Activated CD4-positive, alpha-beta memory T cell treated with anti-CD3 and anti-CD28 coated beads for 36 hours (primary cell): ENCODE data around the gene COQ10B. TPM values are rescaled to one million over a fixed set of nuclear protein-coding genes. Genes with fewer than 3 reads are reported as not detected.
A peak's percentile ranks its signal among the peaks of the same experiment; 100 is the strongest.
"Not testable (repeated sequence)": the region's sequence is repeated elsewhere in the genome, so short reads cannot be mapped to it uniquely, and the experiment has no call there.

Source experiments
- CTCF ChIA-PET: fragments of 350-600 bp; sonication (Branson Sonifier 250); formaldehyde crosslinking; loops from one replicate; lab custom pipeline; 2021; ENCODE audit warnings: antibody characterized with exemption, inconsistent platforms; lab: Charles Lee
- POLR2A ChIA-PET: fragments of 350-600 bp; sonication (Branson Sonifier 250); formaldehyde crosslinking; loops from one replicate; lab custom pipeline; 2021; ENCODE audit warnings: antibody characterized with exemption; lab: Charles Lee
- DNase-seq: peaks from one replicate; pipeline ENCODE4 v3.0.0-alpha.2; 2020
- H3K27ac Mint-ChIP-seq: one replicate; pipeline ENCODE4 v1.8.0; 2021; ENCODE audit warnings: mixed read lengths
- H3K27me3 Mint-ChIP-seq: one replicate; pipeline ENCODE4 v1.8.0; 2021; ENCODE audit warnings: mixed read lengths
- H3K36me3 Mint-ChIP-seq: one replicate; pipeline ENCODE4 v1.8.0; 2021; ENCODE audit warnings: mixed read lengths
- H3K4me1 Mint-ChIP-seq: one replicate; pipeline ENCODE4 v1.8.0; 2021; ENCODE audit warnings: low read depth, mixed read lengths
- H3K4me3 Mint-ChIP-seq: one replicate; pipeline ENCODE4 v1.8.0; 2021; ENCODE audit warnings: mild to moderate bottlenecking, mixed read lengths
- H3K9me3 Mint-ChIP-seq: one replicate; pipeline ENCODE4 v1.8.0; 2021; ENCODE audit warnings: mixed read lengths
- intact Hi-C: fragments of 100-400 bp; cut with micrococcal nuclease; formaldehyde crosslinking; loops from one replicate; pipeline ENCODE4 v1.15.1; 2023
- total RNA-seq, 2 experiments: library from RNA; stranded (reverse); gene quantifications; one replicate each; pipeline ENCODE4 v1.2.3, GENCODE V29; 2021

The COQ10B gene
- total RNA-seq, 2 experiments from 2014 or later = 21.5 TPM

DNA sequence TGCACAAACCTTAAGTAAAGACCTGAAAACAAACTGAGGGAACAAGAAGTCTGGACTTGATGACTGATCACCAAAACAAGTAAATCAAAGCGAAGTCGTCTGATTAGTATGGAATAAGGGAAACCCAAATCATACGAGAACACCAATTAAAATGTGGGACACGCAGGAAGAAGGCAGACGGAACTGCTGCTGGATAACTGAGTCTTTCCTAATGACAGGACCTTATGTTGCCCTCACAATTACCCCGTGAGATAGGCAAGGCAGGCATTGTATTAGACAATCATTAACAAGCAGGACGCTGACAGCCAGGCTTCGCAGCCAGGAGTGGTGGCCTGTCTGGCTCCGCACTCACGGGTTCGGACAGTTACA is 614 bp upstream of the COQ10B start:
- H3K36me3 Mint-ChIP-seq = peaks cover 3% of the 10 kb centered on the region
- H3K27me3 Mint-ChIP-seq = no peaks in the 10 kb centered on the region
- H3K27ac Mint-ChIP-seq = peak overlapping the region; percentile 100
- peaks cover 33% of the 10 kb centered on the region for H3K4me1 Mint-ChIP-seq
- ChIA-PET POLR2A (interaction anchor here (0.5 to 4.4 kb wide), 7 partner anchors 17 to 253 kb away, joined by 5 to 68 read pairs (median 6); partner anchors contain the start of genes HSPD1, HSPE1, MARS2 and MOB4), CTCF (interaction anchor here (1.0 to 1.4 kb wide), 3 partner anchors 17 to 49 kb away, joined by 4 to 19 read pairs (median 5); partner anchors contain the start of gene SF3B1)
- no peak for DNase-seq
- intact Hi-C loops = loop anchor here (1.0 to 10.0 kb wide), 8 partner anchors 17 to 1278 kb away; partner anchors contain the start of genes CCDC150, HSPE1, MARS2 and MOB4
- H3K9me3 Mint-ChIP-seq = no peaks in the 10 kb centered on the region
- peak overlapping the region; percentile 99 for H3K4me3 Mint-ChIP-seq

DNA sequence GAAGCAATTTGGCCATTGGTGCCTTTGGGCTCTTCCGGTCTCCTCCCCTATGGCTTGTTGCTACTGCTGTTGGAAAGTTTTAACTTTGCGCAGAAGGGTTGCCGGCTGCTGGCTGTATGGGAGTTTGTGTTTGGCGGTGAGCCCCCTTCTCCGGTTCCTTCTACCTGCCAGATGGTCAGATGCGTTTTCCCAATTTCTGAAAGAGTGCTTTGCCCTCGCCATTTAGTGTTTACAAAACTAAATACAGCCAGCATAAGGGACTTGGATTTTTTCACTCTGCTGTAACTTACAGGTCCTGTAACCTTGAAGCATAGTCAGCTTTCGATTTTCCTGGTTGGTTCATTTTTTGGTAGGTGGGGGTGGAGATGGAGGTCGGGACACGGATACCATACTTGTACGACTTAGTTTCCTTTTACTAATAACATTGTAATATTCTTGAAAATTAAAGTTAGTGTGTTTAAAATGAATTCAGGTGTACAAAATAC is 604 bp downstream of the COQ10B start:
- H3K27me3 Mint-ChIP-seq = no peaks in the 10 kb centered on the region
- intact Hi-C loops = loop anchor here (1.0 to 10.0 kb wide), 8 partner anchors 19 to 1279 kb away; partner anchors contain the start of genes CCDC150, HSPE1, MARS2 and MOB4
- ChIA-PET CTCF (interaction anchor here (1.2 kb wide), 1 partner anchor 48 kb away, joined by 5 read pairs; no protein-coding TSS in a partner anchor), POLR2A (interaction anchor here (1.3 to 4.4 kb wide), 5 partner anchors 18 to 62 kb away, joined by 4 to 68 read pairs (median 5); partner anchors contain the start of genes HSPD1, HSPE1, MOB4 and SF3B1)
- peaks cover 42% of the 10 kb centered on the region for H3K4me1 Mint-ChIP-seq
- no peaks in the 10 kb centered on the region for H3K9me3 Mint-ChIP-seq
- H3K27ac Mint-ChIP-seq = peak overlapping the region; percentile 100
- H3K36me3 Mint-ChIP-seq = peaks cover 3% of the 10 kb centered on the region
- H3K4me3 Mint-ChIP-seq = peak overlapping the region; percentile 99
- no peak for DNase-seq

DNA sequence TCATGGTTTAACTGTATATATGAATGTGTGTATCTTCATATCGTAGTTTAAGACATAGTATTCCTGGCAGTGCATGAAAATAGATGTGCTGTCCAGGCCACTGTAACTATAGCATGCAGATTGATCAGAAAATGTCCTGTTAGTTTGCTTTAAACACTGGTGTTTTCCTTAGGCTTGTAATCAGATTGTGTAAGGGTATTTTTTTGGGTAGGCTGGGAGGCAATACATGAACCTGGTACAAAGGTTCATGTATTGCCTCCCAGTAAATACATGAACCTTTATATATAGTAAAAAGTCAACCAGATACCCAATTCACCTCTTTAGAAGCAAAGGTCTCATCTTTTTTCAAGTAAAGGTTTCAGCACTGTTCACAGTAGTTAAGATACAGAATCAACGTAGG is 1.6 kb downstream of the COQ10B start:
- Mint-ChIP-seq H3K27ac (peak overlapping the region; percentile 100), H3K4me3 (peak overlapping the region; percentile 99), H3K36me3 (peaks cover 5% of the 10 kb centered on the region), H3K4me1 (peaks cover 46% of the 10 kb centered on the region), H3K9me3 (no peaks in the 10 kb centered on the region), H3K27me3 (no peaks in the 10 kb centered on the region)
- intact Hi-C loops = loop anchor here (5.0 to 10.0 kb wide), 4 partner anchors 468 to 1280 kb away; partner anchors contain the start of genes CCDC150, PGAP1 and STK17B
- CTCF ChIA-PET = no interaction called here
- DNase-seq = no peak
- POLR2A ChIA-PET = no interaction called here

DNA sequence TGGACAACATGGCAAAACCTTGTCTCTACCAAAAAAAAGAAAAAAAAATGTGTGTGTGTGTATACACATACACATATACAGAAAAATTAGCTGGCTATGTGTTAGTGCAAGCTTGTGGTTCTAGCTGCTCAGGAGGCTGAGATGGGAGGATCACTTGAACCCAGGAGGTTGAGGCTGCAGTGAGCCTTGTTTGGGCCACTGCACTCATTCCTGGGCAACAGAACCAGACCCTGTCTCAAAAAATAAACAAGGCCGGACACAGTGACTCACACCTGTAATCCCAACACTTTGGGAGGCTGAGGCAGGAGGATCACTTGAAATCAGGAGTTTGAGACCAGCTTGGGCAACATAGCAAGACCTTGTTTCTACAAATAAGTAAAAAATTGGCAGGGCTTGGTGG is 2.1 kb downstream of the COQ10B start:
- no peak for DNase-seq
- intact Hi-C loops = loop anchor here (10.0 kb wide), 1 partner anchor 1281 kb away; the partner anchor contains the start of gene STK17B
- Mint-ChIP-seq H3K27me3 (no peaks in the 10 kb centered on the region), H3K4me3 (no peak overlapping the region), H3K4me1 (peaks cover 46% of the 10 kb centered on the region), H3K27ac (no peak overlapping the region), H3K9me3 (no peaks in the 10 kb centered on the region), H3K36me3 (peaks cover 7% of the 10 kb centered on the region)
- POLR2A ChIA-PET = no interaction called here
- CTCF ChIA-PET = no interaction called here

DNA sequence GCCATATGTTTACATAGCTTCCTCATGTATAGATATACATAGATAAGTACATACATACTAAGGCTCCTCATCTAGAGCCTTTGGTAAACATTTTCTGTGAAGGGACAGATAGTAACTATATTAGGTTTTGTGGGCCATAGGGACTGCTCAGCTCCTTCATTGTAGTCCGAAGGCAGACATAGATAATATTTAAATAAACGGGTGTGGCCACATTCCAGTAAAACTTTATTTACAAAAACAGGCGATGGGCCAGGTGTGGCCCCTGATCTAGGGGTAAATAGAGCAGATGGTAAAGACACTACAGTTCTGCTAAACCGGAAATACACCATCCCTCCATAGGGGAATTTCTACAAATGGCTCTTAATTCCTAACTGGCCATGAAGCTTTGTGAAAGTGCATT is 7.3 kb downstream of the COQ10B start:
- H3K4me1 Mint-ChIP-seq = peaks cover 25% of the 10 kb centered on the region
- DNase-seq = no peak
- CTCF ChIA-PET = no interaction called here
- peaks cover 18% of the 10 kb centered on the region for H3K36me3 Mint-ChIP-seq
- POLR2A ChIA-PET = no interaction called here
- intact Hi-C loops = no loop called here
- peak overlapping the region; percentile 18 for H3K27ac Mint-ChIP-seq
- no peaks in the 10 kb centered on the region for H3K27me3 Mint-ChIP-seq
- H3K4me3 Mint-ChIP-seq = no peak overlapping the region
- H3K9me3 Mint-ChIP-seq = no peaks in the 10 kb centered on the region

DNA sequence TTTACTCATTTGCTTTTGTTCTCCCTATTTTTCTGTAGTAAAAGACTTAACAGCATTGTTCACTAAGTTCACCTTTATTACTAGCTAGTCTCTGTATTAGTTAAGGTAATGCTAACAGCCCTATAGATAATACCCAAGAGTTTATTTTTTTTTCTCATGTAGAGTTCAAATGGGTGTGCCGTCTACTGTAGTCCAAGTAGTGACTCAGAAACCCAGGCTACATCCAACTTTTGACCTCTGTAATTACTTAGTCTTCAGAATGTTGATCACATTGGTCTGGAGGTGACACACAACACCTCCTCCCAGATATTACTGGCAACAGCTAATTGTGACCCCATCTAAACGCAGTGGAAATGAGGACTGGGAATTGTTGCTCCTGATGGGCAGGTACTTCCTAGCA is 7.7 kb downstream of the COQ10B start:
- intact Hi-C loops = no loop called here
- H3K27me3 Mint-ChIP-seq = no peaks in the 10 kb centered on the region
- ChIA-PET CTCF (no interaction called here), POLR2A (no interaction called here)
- H3K9me3 Mint-ChIP-seq = no peaks in the 10 kb centered on the region
- H3K4me1 Mint-ChIP-seq = peaks cover 21% of the 10 kb centered on the region
- H3K4me3 Mint-ChIP-seq = no peak overlapping the region
- peaks cover 20% of the 10 kb centered on the region for H3K36me3 Mint-ChIP-seq
- H3K27ac Mint-ChIP-seq = peak overlapping the region; percentile 42
- no peak for DNase-seq

DNA sequence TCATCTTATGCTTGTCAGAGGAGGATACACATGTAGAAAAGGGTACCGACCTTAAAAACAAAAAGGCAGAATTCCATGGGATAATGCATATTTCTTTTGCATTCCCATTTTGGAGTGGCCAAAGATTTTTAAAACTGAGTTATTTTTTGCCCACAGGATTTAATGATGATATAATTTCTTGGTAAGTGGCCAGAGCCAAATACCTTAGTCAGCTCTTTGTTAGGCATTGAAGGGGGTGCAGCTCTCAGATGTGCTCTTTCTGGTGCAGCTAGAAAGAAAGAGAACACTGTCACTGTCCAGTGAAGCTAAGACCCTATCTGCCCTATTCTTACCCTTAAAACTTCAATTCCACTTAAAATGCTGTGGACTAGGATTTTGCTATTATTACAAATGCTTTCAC is 10.8 kb downstream of the COQ10B start:
- no peaks in the 10 kb centered on the region for H3K27me3 Mint-ChIP-seq
- no peak overlapping the region for H3K4me3 Mint-ChIP-seq
- DNase-seq = no peak
- ChIA-PET CTCF (interaction anchor here (0.6 kb wide), 1 partner anchor 10 kb away, joined by 3 read pairs; no protein-coding TSS in a partner anchor), POLR2A (no interaction called here)
- H3K36me3 Mint-ChIP-seq = peaks cover 29% of the 10 kb centered on the region
- H3K27ac Mint-ChIP-seq = no peak overlapping the region
- H3K4me1 Mint-ChIP-seq = peaks cover 3% of the 10 kb centered on the region
- intact Hi-C loops = no loop called here
- no peaks in the 10 kb centered on the region for H3K9me3 Mint-ChIP-seq

DNA sequence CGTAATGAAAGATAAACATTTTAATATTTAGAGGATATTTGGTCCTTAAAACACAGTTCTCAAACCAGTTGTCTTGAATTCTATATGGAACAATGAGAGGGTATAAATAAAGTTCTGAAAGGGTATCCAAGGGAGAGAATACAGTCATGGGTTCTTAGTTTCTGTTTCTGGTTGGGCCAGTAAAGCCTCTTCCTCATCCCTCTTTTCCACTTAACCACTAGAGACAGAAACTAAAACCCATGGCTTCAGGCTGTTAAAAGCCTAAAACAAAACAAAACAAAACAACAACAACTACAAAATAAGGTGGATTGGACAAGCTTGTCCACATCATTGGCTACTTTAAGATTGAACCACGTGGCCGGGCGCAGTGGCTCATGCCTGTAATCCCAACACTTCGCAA is 18.8 kb downstream of the COQ10B start:
- CTCF ChIA-PET = no interaction called here
- Mint-ChIP-seq H3K4me1 (peaks cover 1% of the 10 kb centered on the region), H3K27me3 (no peaks in the 10 kb centered on the region), H3K36me3 (peaks cover 22% of the 10 kb centered on the region), H3K9me3 (no peaks in the 10 kb centered on the region), H3K4me3 (no peak overlapping the region), H3K27ac (no peak overlapping the region)
- no peak for DNase-seq
- POLR2A ChIA-PET = no interaction called here
- intact Hi-C loops = no loop called here

DNA sequence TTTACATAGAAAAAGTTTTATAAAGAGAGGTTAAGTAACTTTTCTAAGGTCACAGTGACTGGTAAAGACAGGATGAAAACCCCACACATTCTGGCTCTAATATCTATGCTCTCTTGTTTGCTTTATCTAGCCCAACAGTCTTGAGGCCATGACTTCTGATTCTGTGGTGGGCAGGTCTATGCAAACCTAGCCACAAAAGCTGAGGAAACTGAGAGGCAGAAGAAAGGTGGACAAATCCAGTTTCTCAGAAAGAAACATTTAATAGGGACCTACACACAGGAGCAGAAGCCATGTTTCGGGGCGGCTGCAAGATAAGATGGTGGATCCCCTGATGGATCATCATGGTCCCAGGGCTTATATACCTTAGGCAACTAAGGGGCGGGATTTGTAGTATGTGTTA is 24.4 kb downstream of the COQ10B start:
- H3K4me1 Mint-ChIP-seq = peaks cover 7% of the 10 kb centered on the region
- ChIA-PET CTCF (no interaction called here), POLR2A (no interaction called here)
- H3K27me3 Mint-ChIP-seq = no peaks in the 10 kb centered on the region
- DNase-seq = no peak
- intact Hi-C loops = no loop called here
- H3K27ac Mint-ChIP-seq = no peak overlapping the region
- H3K4me3 Mint-ChIP-seq = no peak overlapping the region
- H3K9me3 Mint-ChIP-seq = peaks cover 2% of the 10 kb centered on the region
- H3K36me3 Mint-ChIP-seq = peaks cover 37% of the 10 kb centered on the region

DNA sequence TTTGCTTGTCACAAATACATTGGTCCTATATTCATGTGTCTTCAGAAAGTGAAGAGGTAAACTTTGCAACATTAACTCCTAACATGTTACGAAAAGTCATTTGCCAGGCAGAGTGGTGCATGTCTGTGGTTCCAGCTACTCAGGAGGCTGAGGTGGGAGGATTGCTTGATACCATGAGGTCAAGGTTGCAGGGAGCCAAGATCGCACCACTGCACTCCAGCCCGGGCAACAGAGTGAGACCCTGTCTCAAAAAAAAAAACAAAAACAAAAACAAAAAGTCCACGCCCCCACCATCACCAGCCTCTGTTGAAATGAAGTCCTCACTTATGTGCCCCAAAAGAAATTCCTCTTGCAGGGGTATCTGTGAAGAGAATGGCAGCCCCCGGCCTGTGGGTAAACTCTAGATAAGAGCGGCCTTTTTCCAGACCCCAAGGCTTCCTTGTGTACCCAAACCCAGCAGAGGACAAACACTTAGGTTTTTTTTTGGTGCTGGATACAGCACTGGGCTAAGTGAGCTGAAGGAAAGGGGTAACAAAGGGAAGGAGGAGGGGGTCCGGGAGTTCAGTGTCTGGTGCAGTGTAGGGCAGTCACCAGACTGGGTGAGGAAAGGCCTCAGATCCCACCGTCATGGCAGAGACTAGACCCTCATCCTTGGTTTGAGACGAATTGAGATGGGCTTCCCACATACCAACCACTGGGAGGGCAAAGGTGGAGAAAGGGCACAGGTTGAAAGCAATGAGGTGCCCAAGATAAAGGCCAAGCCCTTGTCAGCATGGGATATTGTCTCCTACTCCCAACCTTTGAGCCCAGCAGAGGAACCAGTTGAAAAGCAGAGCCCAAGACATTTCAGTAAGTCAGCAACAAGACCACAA is 27.0 kb downstream of the COQ10B start:
- Mint-ChIP-seq H3K36me3 (peaks cover 46% of the 10 kb centered on the region), H3K9me3 (peaks cover 16% of the 10 kb centered on the region), H3K27me3 (no peaks in the 10 kb centered on the region), H3K4me1 (peaks cover 9% of the 10 kb centered on the region), H3K4me3 (no peak overlapping the region), H3K27ac (peak overlapping the region; percentile 46)
- ChIA-PET CTCF (no interaction called here), POLR2A (no interaction called here)
- intact Hi-C loops = no loop called here
- no peak for DNase-seq

DNA sequence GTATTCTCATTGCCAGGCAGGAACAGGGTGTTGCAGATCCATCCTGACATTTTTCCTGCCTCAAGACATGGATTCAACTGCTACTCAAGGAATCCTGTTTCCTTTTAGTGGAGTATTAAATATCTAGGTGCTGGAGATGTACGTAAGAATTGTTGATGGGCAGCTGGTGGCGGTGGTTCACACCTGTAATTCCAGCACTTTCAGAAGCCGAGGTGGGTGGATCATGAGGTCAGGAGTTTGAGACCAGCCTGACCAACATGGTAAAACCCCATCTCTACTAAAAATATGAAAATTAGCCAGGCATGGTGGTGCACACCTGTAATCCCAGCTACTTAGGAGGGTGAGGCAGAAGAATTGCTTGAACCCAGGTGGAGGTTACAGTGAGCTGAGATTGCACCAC is 30.9 kb downstream of the COQ10B start:
- ChIA-PET CTCF (interaction anchor here (1.3 kb wide), 1 partner anchor 14 kb away, joined by 3 read pairs; no protein-coding TSS in a partner anchor), POLR2A (interaction anchor here (0.8 to 1.8 kb wide), 3 partner anchors 11 to 14 kb away, joined by 3 to 6 read pairs (median 3); no protein-coding TSS in a partner anchor)
- Mint-ChIP-seq H3K9me3 (peaks cover 16% of the 10 kb centered on the region), H3K36me3 (peaks cover 58% of the 10 kb centered on the region)
- DNase-seq, H3K4me3 Mint-ChIP-seq, H3K4me1 Mint-ChIP-seq, H3K27me3 Mint-ChIP-seq, H3K27ac Mint-ChIP-seq, intact Hi-C loops: not testable (repeated sequence)

DNA sequence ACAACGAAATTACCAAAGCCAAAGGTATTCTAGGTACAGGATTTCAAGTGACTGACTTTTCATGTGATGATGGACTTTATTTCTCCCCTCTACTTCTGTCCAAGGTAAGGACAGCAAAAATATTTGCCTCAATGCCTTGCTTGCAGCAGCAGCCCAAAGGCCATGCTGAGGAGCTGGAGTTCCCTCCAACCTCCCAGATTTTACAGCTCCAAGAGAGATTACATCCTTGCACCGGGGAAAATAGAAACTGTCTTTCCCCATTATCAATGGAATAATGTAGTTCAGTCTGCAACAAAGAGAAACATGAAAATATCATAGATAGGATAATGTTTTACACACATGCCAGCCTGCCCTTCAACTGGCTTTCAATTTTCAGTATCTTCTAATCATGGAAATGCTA is 32.8 kb downstream of the COQ10B start:
- Mint-ChIP-seq H3K27ac (no peak overlapping the region), H3K36me3 (peaks cover 65% of the 10 kb centered on the region), H3K9me3 (peaks cover 16% of the 10 kb centered on the region), H3K4me1 (peaks cover 16% of the 10 kb centered on the region), H3K4me3 (no peak overlapping the region), H3K27me3 (no peaks in the 10 kb centered on the region)
- DNase-seq = no peak
- ChIA-PET POLR2A (no interaction called here), CTCF (no interaction called here)
- intact Hi-C loops = no loop called here
